WTC11 (cell line): Measurements from ENCODE around the gene EREG. TPM values are rescaled to one million over a fixed set of nuclear protein-coding genes. Genes with fewer than 3 reads are reported as not detected.

Source experiments
- ATAC-seq: fragments of 200-7000 bp; cut with Tn5 transposase; 2 replicates; pipeline ENCODE4 v1.10.0; 2021; ENCODE audit warnings: mild to moderate bottlenecking, moderate library complexity
- CTCF ChIA-PET: fragments of 300-600 bp; sonication (Branson Sonifier 250); formaldehyde crosslinking; loops from one replicate; lab custom pipeline; 2021; ENCODE audit warnings: antibody characterized with exemption; lab: Charles Lee
- POLR2A ChIA-PET: fragments of 350-600 bp; sonication (Branson Sonifier 250); formaldehyde crosslinking; loops from one replicate; lab custom pipeline; 2021; ENCODE audit warnings: antibody characterized with exemption; lab: Charles Lee
- DNase-seq: peaks from one replicate; pipeline ENCODE4 v3.0.0; 2021; ENCODE audit warnings: low spot score
- H3K27ac Mint-ChIP-seq: 2 replicates; pipeline ENCODE4 v1.8.0; 2021; ENCODE audit warnings: mixed read lengths
- H3K27me3 Mint-ChIP-seq: 2 replicates; pipeline ENCODE4 v1.8.0; 2021; ENCODE audit warnings: low read depth, mild to moderate bottlenecking, moderate library complexity, mixed read lengths
- H3K36me3 Mint-ChIP-seq: 2 replicates; pipeline ENCODE4 v1.8.0; 2021; ENCODE audit warnings: mixed read lengths
- H3K4me1 Mint-ChIP-seq: 2 replicates; pipeline ENCODE4 v1.8.0; 2022; ENCODE audit warnings: mixed read lengths
- H3K4me3 Mint-ChIP-seq: 2 replicates; pipeline ENCODE4 v1.8.0; 2021; ENCODE audit warnings: mild to moderate bottlenecking, moderate library complexity, mixed read lengths
- H3K9me3 Mint-ChIP-seq: 2 replicates; pipeline ENCODE4 v1.8.0; 2021; ENCODE audit warnings: mixed read lengths
- ARID4B ChIP-seq: sonication (generic); formaldehyde crosslinking; IDR thresholded peaks from 2 replicates; pipeline ENCODE4 v1.8.0; 2023; ENCODE audit warnings: missing genetic modification reagents, mild to moderate bottlenecking, borderline replicate concordance
- EMX1 ChIP-seq: fragments of 250-450 bp; sonication (Bioruptor Pico); IDR thresholded peaks from 2 replicates; pipeline ENCODE4 v1.8.0; 2021; ENCODE audit warnings: mild to moderate bottlenecking
- GABPB1 ChIP-seq: sonication (generic); formaldehyde crosslinking; IDR thresholded peaks from 2 replicates; pipeline ENCODE4 v1.8.1; 2023; ENCODE audit warnings: mild to moderate bottlenecking, missing genetic modification reagents
- IRF1 ChIP-seq: sonication (generic); formaldehyde crosslinking; IDR thresholded peaks from 2 replicates; pipeline ENCODE4 v1.8.0; 2023; ENCODE audit warnings: missing genetic modification reagents
- JAZF1 ChIP-seq: fragments of 250-450 bp; sonication (Bioruptor Pico); IDR thresholded peaks from 2 replicates; pipeline ENCODE4 v1.9.0; 2021; ENCODE audit warnings: moderate library complexity, mild to moderate bottlenecking, inconsistent platforms
- MYBL2 ChIP-seq: sonication (generic); formaldehyde crosslinking; IDR thresholded peaks from 2 replicates; pipeline ENCODE4 v1.8.1; 2023; ENCODE audit warnings: mild to moderate bottlenecking, moderate library complexity, missing genetic modification reagents
- PRDM15 ChIP-seq: sonication (generic); formaldehyde crosslinking; IDR thresholded peaks from 2 replicates; pipeline ENCODE4 v1.8.0; 2022; ENCODE audit warnings: missing genetic modification reagents
- RORB ChIP-seq: fragments of 250-450 bp; sonication (Bioruptor Pico); IDR thresholded peaks from 2 replicates; pipeline ENCODE4 v1.9.0; 2021; ENCODE audit warnings: mild to moderate bottlenecking
- STAT6 ChIP-seq: sonication (generic); formaldehyde crosslinking; conservative IDR thresholded peaks from 2 replicates; pipeline ENCODE4 v1.8.1; 2023; ENCODE audit warnings: mild to moderate bottlenecking, low read depth, missing genetic modification reagents, moderate library complexity
- TP53 ChIP-seq: sonication (generic); formaldehyde crosslinking; IDR thresholded peaks from 2 replicates; pipeline ENCODE4 v1.8.1; 2023; ENCODE audit warnings: mild to moderate bottlenecking, missing genetic modification reagents
- ZNF138 ChIP-seq: sonication (generic); formaldehyde crosslinking; conservative IDR thresholded peaks from 2 replicates; pipeline ENCODE4 v1.8.1; 2022; ENCODE audit warnings: mild to moderate bottlenecking, moderate library complexity, missing genetic modification reagents
- total RNA-seq: library from RNA; stranded (reverse); gene quantifications from 3 replicates; pipeline ENCODE4 v1.2.3, GENCODE V29; 2021
- TF ChIP-seq, protein P1 (sequence below): sonication (generic); formaldehyde crosslinking; IDR thresholded peaks from 2 replicates; pipeline ENCODE4 v1.8.1; 2023; ENCODE audit warnings: mild to moderate bottlenecking, missing genetic modification reagents
- TF ChIP-seq, protein P2 (sequence below): fragments of 200-600 bp; IDR thresholded peaks from 2 replicates; pipeline ENCODE4 v1.8.0; 2022; ENCODE audit warnings: antibody characterized with exemption
- TF ChIP-seq, protein P3 (sequence below): sonication (generic); formaldehyde crosslinking; IDR thresholded peaks from 2 replicates; pipeline ENCODE4 v1.8.1; 2023; ENCODE audit warnings: mild to moderate bottlenecking, missing genetic modification reagents
- TF ChIP-seq, protein P4 (sequence below): sonication (generic); formaldehyde crosslinking; IDR thresholded peaks from 2 replicates; pipeline ENCODE4 v1.8.0; 2022; ENCODE audit warnings: mild to moderate bottlenecking, missing genetic modification reagents

EREG gene
- total RNA-seq, 1 experiment from 2014 or later: 0.09 TPM

DNA sequence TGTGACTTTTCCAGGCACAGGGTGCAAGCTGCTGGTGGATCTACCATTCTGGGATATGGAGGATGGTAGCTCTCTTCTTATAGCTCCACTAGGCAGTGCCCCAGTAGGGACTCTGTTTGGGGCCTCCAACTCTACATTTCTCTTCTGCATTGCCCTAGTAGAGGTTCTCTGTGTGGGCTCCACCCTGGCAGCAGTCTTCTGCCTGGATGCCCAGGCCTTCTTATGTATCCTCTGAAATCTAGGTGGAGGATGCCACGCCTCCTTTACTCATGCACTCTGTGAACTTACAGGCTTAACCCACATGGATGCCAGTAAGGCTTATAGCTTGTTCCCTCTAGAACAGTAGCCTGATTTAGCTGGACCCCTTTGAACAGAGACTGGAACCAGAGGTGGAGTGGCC is 20.9 kb upstream of the EREG start:
- Mint-ChIP-seq H3K9me3 (peaks cover 56% of the 10 kb centered on the region), H3K4me3 (no peak overlapping the region), H3K36me3 (peaks cover 41% of the 10 kb centered on the region), H3K27me3 (no peaks in the 10 kb centered on the region), H3K27ac (no peak overlapping the region), H3K4me1 (no peaks in the 10 kb centered on the region)
- ATAC-seq: no peak
- ChIA-PET POLR2A (no interaction called here), CTCF (no interaction called here)
- no peak for DNase-seq
- TF ChIP-seq EMX1 (CRISPR knock-in tag) (no peak), TP53 (no peak), IRF1 (CRISPR knock-in tag) (no peak), RORB (CRISPR knock-in tag) (no peak), JAZF1 (CRISPR knock-in tag) (no peak)
- TF ChIP-seq, protein P1, sequence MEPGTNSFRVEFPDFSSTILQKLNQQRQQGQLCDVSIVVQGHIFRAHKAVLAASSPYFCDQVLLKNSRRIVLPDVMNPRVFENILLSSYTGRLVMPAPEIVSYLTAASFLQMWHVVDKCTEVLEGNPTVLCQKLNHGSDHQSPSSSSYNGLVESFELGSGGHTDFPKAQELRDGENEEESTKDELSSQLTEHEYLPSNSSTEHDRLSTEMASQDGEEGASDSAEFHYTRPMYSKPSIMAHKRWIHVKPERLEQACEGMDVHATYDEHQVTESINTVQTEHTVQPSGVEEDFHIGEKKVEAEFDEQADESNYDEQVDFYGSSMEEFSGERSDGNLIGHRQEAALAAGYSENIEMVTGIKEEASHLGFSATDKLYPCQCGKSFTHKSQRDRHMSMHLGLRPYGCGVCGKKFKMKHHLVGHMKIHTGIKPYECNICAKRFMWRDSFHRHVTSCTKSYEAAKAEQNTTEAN (CRISPR knock-in tag): no peak
- TF ChIP-seq, protein P2, sequence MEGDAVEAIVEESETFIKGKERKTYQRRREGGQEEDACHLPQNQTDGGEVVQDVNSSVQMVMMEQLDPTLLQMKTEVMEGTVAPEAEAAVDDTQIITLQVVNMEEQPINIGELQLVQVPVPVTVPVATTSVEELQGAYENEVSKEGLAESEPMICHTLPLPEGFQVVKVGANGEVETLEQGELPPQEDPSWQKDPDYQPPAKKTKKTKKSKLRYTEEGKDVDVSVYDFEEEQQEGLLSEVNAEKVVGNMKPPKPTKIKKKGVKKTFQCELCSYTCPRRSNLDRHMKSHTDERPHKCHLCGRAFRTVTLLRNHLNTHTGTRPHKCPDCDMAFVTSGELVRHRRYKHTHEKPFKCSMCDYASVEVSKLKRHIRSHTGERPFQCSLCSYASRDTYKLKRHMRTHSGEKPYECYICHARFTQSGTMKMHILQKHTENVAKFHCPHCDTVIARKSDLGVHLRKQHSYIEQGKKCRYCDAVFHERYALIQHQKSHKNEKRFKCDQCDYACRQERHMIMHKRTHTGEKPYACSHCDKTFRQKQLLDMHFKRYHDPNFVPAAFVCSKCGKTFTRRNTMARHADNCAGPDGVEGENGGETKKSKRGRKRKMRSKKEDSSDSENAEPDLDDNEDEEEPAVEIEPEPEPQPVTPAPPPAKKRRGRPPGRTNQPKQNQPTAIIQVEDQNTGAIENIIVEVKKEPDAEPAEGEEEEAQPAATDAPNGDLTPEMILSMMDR: no peak

DNA sequence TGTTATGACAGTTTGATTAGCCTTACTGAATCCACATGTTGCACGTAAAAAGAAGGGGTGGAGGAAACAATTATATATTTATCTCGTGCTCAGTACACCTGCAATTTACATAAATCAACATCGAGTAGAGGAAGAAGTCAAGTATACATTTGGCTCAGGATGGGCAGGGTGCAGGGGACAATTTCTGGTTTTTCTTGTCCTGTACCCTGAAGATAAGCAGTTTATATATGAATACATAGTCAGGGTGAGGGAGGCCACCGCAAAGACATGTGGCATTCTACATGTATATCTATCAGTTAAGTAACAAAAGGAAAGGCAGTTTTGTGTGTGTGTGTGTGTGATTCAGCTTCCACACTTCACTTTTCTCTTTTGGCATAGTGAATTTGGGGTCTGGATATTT is 11.1 kb upstream of the EREG start:
- Mint-ChIP-seq H3K27me3 (no peaks in the 10 kb centered on the region), H3K4me3 (no peak overlapping the region), H3K27ac (no peak overlapping the region), H3K36me3 (no peaks in the 10 kb centered on the region), H3K4me1 (peaks cover 11% of the 10 kb centered on the region), H3K9me3 (no peaks in the 10 kb centered on the region)
- ChIA-PET CTCF (no interaction called here), POLR2A (no interaction called here)
- ATAC-seq (no peak), DNase-seq (no peak)
- TF ChIP-seq, protein P3, sequence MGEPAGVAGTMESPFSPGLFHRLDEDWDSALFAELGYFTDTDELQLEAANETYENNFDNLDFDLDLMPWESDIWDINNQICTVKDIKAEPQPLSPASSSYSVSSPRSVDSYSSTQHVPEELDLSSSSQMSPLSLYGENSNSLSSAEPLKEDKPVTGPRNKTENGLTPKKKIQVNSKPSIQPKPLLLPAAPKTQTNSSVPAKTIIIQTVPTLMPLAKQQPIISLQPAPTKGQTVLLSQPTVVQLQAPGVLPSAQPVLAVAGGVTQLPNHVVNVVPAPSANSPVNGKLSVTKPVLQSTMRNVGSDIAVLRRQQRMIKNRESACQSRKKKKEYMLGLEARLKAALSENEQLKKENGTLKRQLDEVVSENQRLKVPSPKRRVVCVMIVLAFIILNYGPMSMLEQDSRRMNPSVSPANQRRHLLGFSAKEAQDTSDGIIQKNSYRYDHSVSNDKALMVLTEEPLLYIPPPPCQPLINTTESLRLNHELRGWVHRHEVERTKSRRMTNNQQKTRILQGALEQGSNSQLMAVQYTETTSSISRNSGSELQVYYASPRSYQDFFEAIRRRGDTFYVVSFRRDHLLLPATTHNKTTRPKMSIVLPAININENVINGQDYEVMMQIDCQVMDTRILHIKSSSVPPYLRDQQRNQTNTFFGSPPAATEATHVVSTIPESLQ (CRISPR knock-in tag): no peak
- TF ChIP-seq, protein P4, sequence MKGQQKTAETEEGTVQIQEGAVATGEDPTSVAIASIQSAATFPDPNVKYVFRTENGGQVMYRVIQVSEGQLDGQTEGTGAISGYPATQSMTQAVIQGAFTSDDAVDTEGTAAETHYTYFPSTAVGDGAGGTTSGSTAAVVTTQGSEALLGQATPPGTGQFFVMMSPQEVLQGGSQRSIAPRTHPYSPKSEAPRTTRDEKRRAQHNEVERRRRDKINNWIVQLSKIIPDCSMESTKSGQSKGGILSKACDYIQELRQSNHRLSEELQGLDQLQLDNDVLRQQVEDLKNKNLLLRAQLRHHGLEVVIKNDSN: no peak
- TF ChIP-seq MYBL2 (no peak), GABPB1 (CRISPR knock-in tag) (no peak), ZNF138 (CRISPR knock-in tag) (no peak), STAT6 (CRISPR knock-in tag) (no peak)

- H3K4me1 Mint-ChIP-seq: 0 out of 2 replicates have a peak, but pooled peaks cover 4% of the 10 kb centered on the region
- CTCF ChIA-PET: no interaction called here
- no peaks in the 10 kb centered on the region for H3K9me3 Mint-ChIP-seq
- peaks cover 1% of the 10 kb centered on the region; the same call in 1 of the 2 replicates for H3K27me3 Mint-ChIP-seq
- H3K27ac Mint-ChIP-seq: no peak overlapping the region
- no peak for ATAC-seq
- no peaks in the 10 kb centered on the region for H3K36me3 Mint-ChIP-seq
- POLR2A ChIA-PET: no interaction called here
- DNase-seq: no peak
- H3K4me3 Mint-ChIP-seq: no peak overlapping the region
- TF ChIP-seq PRDM15 (CRISPR knock-in tag): no peak
- no peak for TF ChIP-seq ARID4B (CRISPR knock-in tag)
Observed at GRCh38 chr4:74357965-74358364, 7.0 kb upstream of the EREG start.
